HG03095 (cell line): ENCODE data around the gene TTF1.

Source experiments
- ATAC-seq: cut with Tn5 transposase; IDR thresholded peaks from one replicate; pipeline ENCODE4 v1.9.1; 2021; ENCODE audit warnings: moderate library complexity; ENCODE audit not compliant: unreplicated experiment

The TTF1 gene

GRCh38 chr9:132406554-132407122, at the start of gene TTF1:
TSS of gene TTF1 (minus strand) at chr9:132406840. CDS start at chr9:132402821, 4,019 bp downstream.
- ATAC-seq, result peak; percentile 67

GRCh38 chr9:132456241-132456640, 49.6 kb upstream of the TTF1 start:
- ATAC-seq, result no peak

- ATAC-seq, result no peak
Observed at GRCh38 chr9:132451276-132451675, 44.6 kb upstream of the TTF1 start.

- ATAC-seq, result no peak
Observed at GRCh38 chr9:132447902-132448301, 41.3 kb upstream of the TTF1 start.

GRCh38 chr9:132447346-132447745, 40.7 kb upstream of the TTF1 start:
- ATAC-seq, result no peak

- ATAC-seq, result no peak
Observed at GRCh38 chr9:132446887-132447286, 40.2 kb upstream of the TTF1 start.

- ATAC-seq, result no peak
Observed at GRCh38 chr9:132443951-132444607, 37.4 kb upstream of the TTF1 start.

- ATAC-seq, result no peak
Observed at GRCh38 chr9:132441404-132441803, 34.8 kb upstream of the TTF1 start.

- ATAC-seq, result no peak
Observed at GRCh38 chr9:132440735-132441134, 34.1 kb upstream of the TTF1 start.

GRCh38 chr9:132439153-132439552, 32.5 kb upstream of the TTF1 start:
- no peak for ATAC-seq

- ATAC-seq, result no peak
Observed at GRCh38 chr9:132434881-132435280, 28.2 kb upstream of the TTF1 start.

GRCh38 chr9:132430998-132431397, 24.4 kb upstream of the TTF1 start:
- no peak for ATAC-seq

- no peak for ATAC-seq
Observed at GRCh38 chr9:132426639-132427414, 20.2 kb upstream of the TTF1 start.

GRCh38 chr9:132425675-132426062, 19.0 kb upstream of the TTF1 start:
- no peak for ATAC-seq

- ATAC-seq, result no peak
Observed at GRCh38 chr9:132424857-132425674, 18.4 kb upstream of the TTF1 start.

- no peak for ATAC-seq
Observed at GRCh38 chr9:132423503-132423902, 16.9 kb upstream of the TTF1 start.

- ATAC-seq, result no peak
Observed at GRCh38 chr9:132422574-132422973, 15.9 kb upstream of the TTF1 start.

GRCh38 chr9:132418726-132419363, 12.2 kb upstream of the TTF1 start:
- ATAC-seq, result no peak

- ATAC-seq, result no peak
Observed at GRCh38 chr9:132415181-132415580, 8.5 kb upstream of the TTF1 start.

GRCh38 chr9:132414731-132415130, 8.1 kb upstream of the TTF1 start:
- no peak for ATAC-seq

GRCh38 chr9:132413926-132414325, 7.3 kb upstream of the TTF1 start:
- no peak for ATAC-seq
